Astrocyte of the cerebellum (primary cell): ENCODE data around the gene PLIN1.

Source experiments
- DNase-seq: peaks from one replicate; pipeline ENCODE4 v3.0.0-alpha.2; 2011; ENCODE audit warnings: low read depth
- H3K4me3 ChIP-seq: 2 replicates; pipeline ENCODE4 v1.5.1; 2011; ENCODE audit warnings: mild to moderate bottlenecking, low read depth, low read length, moderate library complexity
- CTCF ChIP-seq: IDR thresholded peaks from 2 replicates; pipeline ENCODE4 v1.5.1; 2012; ENCODE audit warnings: low read length, low read depth, moderate library complexity, mild to moderate bottlenecking; ENCODE audit errors: missing control alignments
- in situ Hi-C: cut with HindIII; loops from 2 replicates; pipeline ENCODE4 v1.10.0; 2017; ENCODE audit warnings: low sequenced_read_pairs

The PLIN1 gene

GRCh38 chr15:89630260-89630659, 48.9 kb downstream of the PLIN1 start:
- DNase-seq = no peak
- no peak for TF ChIP-seq CTCF
- in situ Hi-C loops = no loop called here
- H3K4me3 ChIP-seq = no peak overlapping the region

GRCh38 chr15:89629829-89630228, 49.3 kb downstream of the PLIN1 start:
- H3K4me3 ChIP-seq = no peak overlapping the region
- TF ChIP-seq CTCF = no peak
- DNase-seq = no peak
- in situ Hi-C loops = loop anchor here (5.0 kb wide), 1 partner anchor 42 kb away; no protein-coding TSS in a partner anchor

- in situ Hi-C loops = loop anchor here (5.0 kb wide), 1 partner anchor 43 kb away; no protein-coding TSS in a partner anchor
- TF ChIP-seq CTCF = no peak
- no peak overlapping the region for H3K4me3 ChIP-seq
- DNase-seq = no peak
Observed at GRCh38 chr15:89628806-89629715, 50.1 kb downstream of the PLIN1 start.

GRCh38 chr15:89628301-89628700, 50.9 kb downstream of the PLIN1 start:
- in situ Hi-C loops = loop anchor here (5.0 kb wide), 1 partner anchor 44 kb away; no protein-coding TSS in a partner anchor
- no peak for DNase-seq
- no peak overlapping the region for H3K4me3 ChIP-seq
- TF ChIP-seq CTCF = no peak

- no peak overlapping the region for H3K4me3 ChIP-seq
- no peak for TF ChIP-seq CTCF
- in situ Hi-C loops = loop anchor here (5.0 kb wide), 1 partner anchor 45 kb away; no protein-coding TSS in a partner anchor
- no peak for DNase-seq
Observed at GRCh38 chr15:89627256-89627970, 51.8 kb downstream of the PLIN1 start.

- TF ChIP-seq CTCF = no peak
- in situ Hi-C loops = loop anchor here (5.0 kb wide), 1 partner anchor 47 kb away; no protein-coding TSS in a partner anchor
- DNase-seq = no peak
- no peak overlapping the region for H3K4me3 ChIP-seq
Observed at GRCh38 chr15:89625716-89626115, 53.5 kb downstream of the PLIN1 start.
